Thyroid gland (tissue), 4 donors: ENCODE data around the gene YAE1. TPM values are rescaled to one million over a fixed set of nuclear protein-coding genes. Genes with fewer than 3 reads are reported as not detected.

ENCODE experiments used
- DNase-seq, 2 donors: peaks; one replicate each; pipeline ENCODE4 v3.0.0-alpha.2; 2019
- H3K27ac ChIP-seq, 3 donors: fragments of 200-600 bp; sonication (generic); 1 replicate in 2 of 3; 2 replicates in 1 of 3; pipeline ENCODE4 v1.5.1; 2016 to 2019; ENCODE audit warnings: mild to moderate bottlenecking in 1 of 3, moderate library complexity in 1 of 3
- H3K27me3 ChIP-seq: fragments of 200-600 bp; sonication (generic); one replicate; pipeline ENCODE4 v1.5.1; 2019
- H3K36me3 ChIP-seq, 2 donors: fragments of 200-600 bp; sonication (generic); one replicate each; pipeline ENCODE4 v1.5.1; 2016 to 2019
- H3K4me1 ChIP-seq, 2 donors: fragments of 200-600 bp; sonication (generic); one replicate each; pipeline ENCODE4 v1.5.1; 2017 to 2019
- H3K4me3 ChIP-seq, 3 donors: fragments of 200-600 bp; sonication (generic); replicated peaks in 1 of 3; 1 replicate in 2 of 3; 2 replicates in 1 of 3; pipeline ENCODE4 v1.5.1; 2016; ENCODE audit warnings: mild to moderate bottlenecking in 1 of 3
- H3K9me3 ChIP-seq: fragments of 200-600 bp; sonication (generic); one replicate; pipeline ENCODE4 v1.5.1; 2017
- POLR2A ChIP-seq, 2 donors: fragments of 450-650 bp; IDR thresholded peaks; one replicate each; pipeline ENCODE4 v1.6.1; 2017; ENCODE audit warnings: antibody characterized with exemption in 2 of 2, mild to moderate bottlenecking in 2 of 2, moderate library complexity in 1 of 2
- WGBS, 2 donors: methylation state at CpG; one replicate each; pipeline ENCODE4 v1.1.5; 2017; 5-methylcytosine and 5-hydroxymethylcytosine counted together
- intact Hi-C: fragments of 100-400 bp; cut with DNase I; formaldehyde crosslinking; loops from one replicate; pipeline ENCODE4 v1.15.1; 2023
- total RNA-seq, 4 donors: library from RNA; depleted of rRNA; stranded (reverse); fragments of >200 nt; gene quantifications; one replicate each; pipeline ENCODE4 v1.2.3, GENCODE V29; 2016
- TF ChIP-seq, protein P1 (sequence below), 6 experiments: fragments of 200-600 bp in 3 of 6; fragments of 450-650 bp in 3 of 6; sonication (generic) in 3 of 6; IDR thresholded peaks; one replicate each; pipeline ENCODE4 v1.5.1; 2016 to 2019; ENCODE audit warnings: antibody characterized with exemption in 6 of 6, mild to moderate bottlenecking in 2 of 6, inconsistent platforms in 1 of 6, moderate library complexity in 1 of 6

Gene YAE1, protein sequence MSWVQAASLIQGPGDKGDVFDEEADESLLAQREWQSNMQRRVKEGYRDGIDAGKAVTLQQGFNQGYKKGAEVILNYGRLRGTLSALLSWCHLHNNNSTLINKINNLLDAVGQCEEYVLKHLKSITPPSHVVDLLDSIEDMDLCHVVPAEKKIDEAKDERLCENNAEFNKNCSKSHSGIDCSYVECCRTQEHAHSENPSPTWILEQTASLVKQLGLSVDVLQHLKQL
- total RNA-seq = 10 to 100 TPM; 27.1 to 59.4 (median 33.6) TPM

DNA sequence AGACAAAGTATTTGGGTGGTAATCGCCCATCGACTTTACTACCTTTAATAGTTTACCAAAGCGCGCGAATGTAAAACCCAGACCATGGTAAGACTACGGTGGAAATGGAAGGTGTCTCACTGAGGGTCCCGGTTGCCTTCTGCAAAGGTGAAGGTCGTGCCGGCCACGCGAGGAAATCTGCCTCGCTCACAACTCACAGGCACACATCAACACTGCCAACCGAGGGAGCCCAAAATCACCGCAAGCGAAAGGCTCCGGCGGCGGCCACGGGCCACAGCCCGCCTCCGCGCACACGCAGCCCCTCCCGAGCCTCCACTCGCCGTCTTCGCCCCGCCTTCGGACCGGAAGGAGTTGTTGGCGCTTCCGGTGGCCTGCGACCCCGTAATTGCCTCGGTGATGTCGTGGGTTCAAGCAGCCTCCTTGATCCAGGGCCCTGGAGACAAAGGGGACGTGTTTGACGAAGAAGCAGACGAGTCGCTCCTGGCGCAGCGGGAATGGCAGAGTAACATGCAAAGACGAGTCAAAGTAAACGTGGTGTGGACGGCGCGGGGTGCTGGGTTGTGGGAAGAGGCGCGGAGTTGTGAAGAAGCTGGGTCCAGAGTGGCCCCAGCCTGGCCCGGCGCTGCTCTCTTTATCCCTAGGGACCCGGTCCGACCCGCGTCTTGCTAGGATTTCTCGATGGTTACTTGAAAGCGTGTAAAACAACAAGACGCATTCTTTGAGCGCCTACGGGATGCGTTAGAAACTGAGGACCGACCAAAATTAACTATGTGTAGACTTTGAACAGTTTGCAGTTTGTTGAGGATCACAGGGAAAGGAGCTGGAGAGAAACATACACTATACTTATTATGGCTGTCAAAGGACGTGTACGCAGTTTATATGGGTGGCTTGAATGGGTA lies at the start of gene YAE1:
Gene YAE1, plus strand, starts transcription at position 382 of the 899 bp plus-strand sequence. Its CDS starts 15 bp downstream, at position 397.
- intact Hi-C loops = no loop called here
- peak within 1 kb of the TSS; percentile 32 to 83 (median 46) for H3K27ac ChIP-seq
- H3K36me3 ChIP-seq = peaks cover 0 to 3% of the 10 kb centered on the region in 2 donors
- peak; percentile 74 to 79 for DNase-seq
- 0 to 1% methylated on average over 33 to 47 of the region's 64 CpGs for WGBS, 2 donors
- H3K4me1 ChIP-seq = peaks cover 9 to 13% of the 10 kb centered on the region in 2 donors
- TF ChIP-seq, protein P1, sequence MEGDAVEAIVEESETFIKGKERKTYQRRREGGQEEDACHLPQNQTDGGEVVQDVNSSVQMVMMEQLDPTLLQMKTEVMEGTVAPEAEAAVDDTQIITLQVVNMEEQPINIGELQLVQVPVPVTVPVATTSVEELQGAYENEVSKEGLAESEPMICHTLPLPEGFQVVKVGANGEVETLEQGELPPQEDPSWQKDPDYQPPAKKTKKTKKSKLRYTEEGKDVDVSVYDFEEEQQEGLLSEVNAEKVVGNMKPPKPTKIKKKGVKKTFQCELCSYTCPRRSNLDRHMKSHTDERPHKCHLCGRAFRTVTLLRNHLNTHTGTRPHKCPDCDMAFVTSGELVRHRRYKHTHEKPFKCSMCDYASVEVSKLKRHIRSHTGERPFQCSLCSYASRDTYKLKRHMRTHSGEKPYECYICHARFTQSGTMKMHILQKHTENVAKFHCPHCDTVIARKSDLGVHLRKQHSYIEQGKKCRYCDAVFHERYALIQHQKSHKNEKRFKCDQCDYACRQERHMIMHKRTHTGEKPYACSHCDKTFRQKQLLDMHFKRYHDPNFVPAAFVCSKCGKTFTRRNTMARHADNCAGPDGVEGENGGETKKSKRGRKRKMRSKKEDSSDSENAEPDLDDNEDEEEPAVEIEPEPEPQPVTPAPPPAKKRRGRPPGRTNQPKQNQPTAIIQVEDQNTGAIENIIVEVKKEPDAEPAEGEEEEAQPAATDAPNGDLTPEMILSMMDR (IDR thresholded peaks at IDR 0.05) = no peak
- peak in 1 of 2 donors; percentile 70 for TF ChIP-seq POLR2A (IDR thresholded peaks at IDR 0.05)
- no peaks in the 10 kb centered on the region for H3K9me3 ChIP-seq
- H3K27me3 ChIP-seq = no peaks in the 10 kb centered on the region
- H3K4me3 ChIP-seq = peak within 1 kb of the TSS; percentile 23 to 72 (median 67)

DNA sequence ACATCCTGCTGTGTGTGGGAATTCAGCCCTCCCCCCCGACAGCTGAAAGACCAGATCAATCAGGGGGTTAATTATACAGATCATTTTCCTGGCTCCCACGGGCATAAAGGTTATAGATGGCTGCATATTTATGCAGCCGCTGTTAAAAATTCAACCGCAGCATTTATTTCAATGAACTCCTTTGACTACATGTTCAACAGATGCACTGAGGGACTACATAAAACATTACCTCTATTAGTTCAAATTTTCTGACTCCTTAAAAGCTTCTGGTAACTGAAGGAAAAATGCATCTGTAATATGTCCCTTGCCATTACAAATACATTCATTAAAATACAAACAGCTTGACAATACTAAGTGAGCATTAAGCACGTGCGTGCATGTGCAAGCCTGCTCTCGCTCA lies 49.7 kb upstream of the YAE1 start:
- 82 to 87% methylated on average over 7 of the region's 7 CpGs for WGBS, 2 donors
- H3K36me3 ChIP-seq = no peaks in the 10 kb centered on the region

DNA sequence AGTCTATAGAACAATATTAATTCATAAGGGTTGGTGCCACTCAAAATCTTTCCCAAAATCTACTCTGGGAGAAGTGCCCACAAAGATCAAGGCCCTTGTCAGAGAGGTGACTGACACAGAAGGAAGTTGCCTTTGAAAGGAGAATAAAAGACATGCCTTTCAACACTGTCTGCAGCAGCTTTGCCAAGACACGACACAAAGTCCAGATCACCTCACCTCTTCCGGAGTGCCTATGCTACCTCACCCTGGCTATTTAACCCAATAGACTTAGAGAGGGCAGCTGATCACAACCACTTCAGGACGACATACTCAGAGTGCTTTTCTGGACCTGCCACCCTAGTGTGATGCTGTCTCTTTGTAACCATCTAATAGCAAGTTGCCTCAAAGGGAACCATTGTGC lies 49.0 kb upstream of the YAE1 start:
- 77 to 79% methylated on average over 3 of the region's 3 CpGs for WGBS, 2 donors
- intact Hi-C loops = loop anchor here (5.0 kb wide), 1 partner anchor 715 kb away; no protein-coding TSS in a partner anchor
- no peaks in the 10 kb centered on the region for H3K9me3 ChIP-seq

More for the DNA sequence above, 49.7 kb upstream of the YAE1 start:
- no peaks in the 10 kb centered on the region for H3K4me1 ChIP-seq
- no peak for TF ChIP-seq POLR2A (IDR thresholded peaks at IDR 0.05)
- TF ChIP-seq, protein P1 (IDR thresholded peaks at IDR 0.05) = no peak
- no peaks in the 10 kb centered on the region for H3K27me3 ChIP-seq
- H3K4me3 ChIP-seq = no peak overlapping the region
- intact Hi-C loops = loop anchor here (5.0 kb wide), 1 partner anchor 714 kb away; no protein-coding TSS in a partner anchor
- no peak overlapping the region for H3K27ac ChIP-seq
- no peaks in the 10 kb centered on the region for H3K9me3 ChIP-seq
- no peak for DNase-seq

DNA sequence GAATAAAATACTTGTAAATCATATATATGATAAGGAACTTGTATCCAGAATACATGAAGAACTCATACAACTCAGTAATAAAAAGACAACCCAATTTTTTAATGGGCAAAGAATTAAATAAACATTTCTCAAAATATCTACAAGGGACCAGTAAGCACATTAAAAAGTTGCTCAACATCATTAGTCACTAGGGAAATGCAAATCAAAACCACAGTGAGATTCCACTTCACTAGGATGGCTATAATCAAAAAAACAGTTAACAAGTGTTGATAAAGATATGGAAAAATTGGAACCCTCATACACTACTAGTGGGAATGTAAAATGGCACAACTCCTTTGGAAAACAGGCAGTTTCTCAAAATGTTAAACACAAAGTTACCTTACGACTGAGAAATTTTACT lies 40.3 kb upstream of the YAE1 start:
- Histone ChIP-seq H3K27me3 (no peaks in the 10 kb centered on the region), H3K4me3 (no peak overlapping the region), H3K9me3 (no peaks in the 10 kb centered on the region), H3K36me3 (no peaks in the 10 kb centered on the region), H3K27ac (no peak overlapping the region), H3K4me1 (no peaks in the 10 kb centered on the region)
- TF ChIP-seq, protein P1 (IDR thresholded peaks at IDR 0.05) = no peak
- TF ChIP-seq POLR2A (IDR thresholded peaks at IDR 0.05) = no peak
- DNase-seq = no peak
- intact Hi-C loops = no loop called here
- 92 to 98% methylated on average over 1 of the region's 1 CpG for WGBS, 2 donors

More for the DNA sequence above, 49.0 kb upstream of the YAE1 start:
- TF ChIP-seq POLR2A (IDR thresholded peaks at IDR 0.05) = no peak
- TF ChIP-seq, protein P1 (IDR thresholded peaks at IDR 0.05) = no peak
- Histone ChIP-seq H3K4me3 (no peak overlapping the region), H3K36me3 (no peaks in the 10 kb centered on the region), H3K27ac (no peak overlapping the region), H3K4me1 (no peaks in the 10 kb centered on the region), H3K27me3 (no peaks in the 10 kb centered on the region)
- DNase-seq = no peak
